Breast epithelium (tissue), 4 donors: ENCODE data around the gene TMEM191C. TPM values are rescaled to one million over a fixed set of nuclear protein-coding genes. Genes with fewer than 3 reads are reported as not detected.
"Not testable (repeated sequence)": the region's sequence is repeated elsewhere in the genome, so short reads cannot be mapped to it uniquely, and the experiment has no call there.

ENCODE experiments used
- DNase-seq, 2 donors: peaks; one replicate each; pipeline ENCODE4 v3.0.0-alpha.2; 2019; ENCODE audit warnings: low spot score in 2 of 2
- H3K27ac ChIP-seq, 2 donors: fragments of 200-600 bp; sonication (generic) in 1 of 2; one replicate each; pipeline ENCODE4 v1.5.1; 2016 to 2019; ENCODE audit warnings: mild to moderate bottlenecking in 1 of 2
- H3K27me3 ChIP-seq, 2 donors: fragments of 200-600 bp; sonication (generic) in 1 of 2; one replicate each; pipeline versions ENCODE4 v1.5.1 to v1.6.0; 2017 to 2019; ENCODE audit warnings: control low read depth in 1 of 2, mild to moderate bottlenecking in 1 of 2
- H3K36me3 ChIP-seq: fragments of 200-600 bp; one replicate; pipeline ENCODE4 v1.5.1; 2019
- H3K4me1 ChIP-seq, 2 donors: fragments of 200-600 bp; sonication (generic); one replicate each; pipeline ENCODE4 v1.5.1; 2016 to 2019; ENCODE audit warnings: control low read depth in 1 of 2
- H3K4me3 ChIP-seq, 3 donors: fragments of 200-600 bp; sonication (generic); 1 replicate in 2 of 3; 2 replicates in 1 of 3; pipeline ENCODE4 v1.5.1; 2016 to 2019; ENCODE audit warnings: mild to moderate bottlenecking in 3 of 3, moderate library complexity in 2 of 3
- H3K9me3 ChIP-seq, 2 donors: fragments of 200-600 bp; sonication (generic) in 1 of 2; one replicate each; pipeline ENCODE4 v1.5.1; 2016 to 2019; ENCODE audit warnings: control low read depth in 1 of 2
- CTCF ChIP-seq, 3 donors: fragments of 450-650 bp; IDR thresholded peaks; one replicate each; pipeline ENCODE4 v1.5.1; 2016 to 2017; ENCODE audit warnings: antibody characterized with exemption in 3 of 3, mild to moderate bottlenecking in 3 of 3, moderate library complexity in 3 of 3
- POLR2A ChIP-seq: fragments of 450-650 bp; IDR thresholded peaks from one replicate; pipeline ENCODE4 v1.6.1; 2016; ENCODE audit warnings: antibody characterized with exemption, mild to moderate bottlenecking, moderate library complexity
- POLR2AphosphoS5 ChIP-seq, 3 donors: sonication (generic); formaldehyde crosslinking; IDR thresholded peaks; one replicate each; pipeline ENCODE4 v1.6.1; 2017; ENCODE audit warnings: antibody characterized with exemption in 3 of 3
- intact Hi-C: fragments of 100-400 bp; cut with DNase I; formaldehyde crosslinking; loops from one replicate; pipeline ENCODE4 v1.15.1; 2023; ENCODE audit warnings: low total_unique reads
- total RNA-seq, 3 donors: library from RNA; depleted of rRNA; stranded (reverse); fragments of >200 nt; gene quantifications; one replicate each; pipeline ENCODE4 v1.1.0, GENCODE V29; 2016

TMEM191C gene
- total RNA-seq, 3 donors from 2014 or later: 1.0 to 1.3 TPM; not detected in 1

- H3K36me3 ChIP-seq: peaks cover 9% of the 10 kb centered on the region
- TF ChIP-seq CTCF (IDR thresholded peaks at IDR 0.05): no peak
- TF ChIP-seq POLR2A: no peak
- TF ChIP-seq POLR2AphosphoS5 (IDR thresholded peaks at IDR 0.05): no peak
- H3K9me3 ChIP-seq: no peaks in the 10 kb centered on the region
- H3K4me1 ChIP-seq: no peaks in the 10 kb centered on the region
- H3K4me3 ChIP-seq: no peak overlapping the region
- no peaks in the 10 kb centered on the region for H3K27me3 ChIP-seq
- intact Hi-C loops: no loop called here
- peak in 1 of 2 donors; percentile 39 for DNase-seq
- no peak overlapping the region for H3K27ac ChIP-seq
These were observed 17.5 kb upstream of the TMEM191C start for GRCh38 chr22:21449531-21450319.

DNA sequence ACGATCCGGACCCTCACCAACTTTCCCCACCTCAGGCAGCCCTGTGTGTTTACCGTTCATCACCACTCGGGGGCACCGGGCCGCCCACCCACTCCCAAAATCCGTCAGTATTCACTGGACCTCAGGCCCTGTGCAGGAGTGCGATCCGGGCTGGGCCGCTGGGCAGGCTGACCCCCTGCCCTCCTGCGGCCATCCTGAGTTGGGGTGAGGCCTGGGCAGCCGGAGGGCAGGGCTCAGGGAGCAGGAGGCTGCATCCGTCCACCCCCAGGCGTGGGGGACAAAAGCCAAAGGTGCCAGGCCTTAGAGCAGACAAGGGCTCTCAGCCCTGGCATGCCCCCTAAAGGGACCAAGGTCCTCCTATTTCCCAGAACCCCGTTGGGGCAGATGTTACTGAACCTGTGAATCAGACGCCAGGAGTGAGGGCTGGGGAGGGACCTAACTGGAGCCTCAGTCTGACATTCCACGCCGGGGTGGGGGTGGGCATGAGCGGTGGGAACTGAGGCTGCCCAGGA lies 16.8 kb upstream of the TMEM191C start:
- Histone ChIP-seq H3K4me1 (no peaks in the 10 kb centered on the region), H3K36me3 (peaks cover 9% of the 10 kb centered on the region), H3K27me3 (no peaks in the 10 kb centered on the region), H3K4me3 (no peak overlapping the region), H3K27ac (no peak overlapping the region), H3K9me3 (no peaks in the 10 kb centered on the region)
- DNase-seq: peak in 1 of 2 donors; percentile 34
- intact Hi-C loops: no loop called here
- TF ChIP-seq POLR2AphosphoS5 (IDR thresholded peaks at IDR 0.05): no peak
- TF ChIP-seq POLR2A: no peak
- TF ChIP-seq CTCF (IDR thresholded peaks at IDR 0.05): no peak

- Histone ChIP-seq H3K27me3 (no peaks in the 10 kb centered on the region), H3K4me1 (no peaks in the 10 kb centered on the region), H3K9me3 (no peaks in the 10 kb centered on the region), H3K4me3 (no peak overlapping the region), H3K36me3 (peaks cover 9% of the 10 kb centered on the region), H3K27ac (no peak overlapping the region)
- TF ChIP-seq POLR2AphosphoS5 (IDR thresholded peaks at IDR 0.05): no peak
- TF ChIP-seq POLR2A: no peak
- no peak for TF ChIP-seq CTCF (IDR thresholded peaks at IDR 0.05)
- DNase-seq: peak in 1 of 2 donors; percentile 42
- intact Hi-C loops: no loop called here
These were observed 16.3 kb upstream of the TMEM191C start for GRCh38 chr22:21450858-21451353.

- H3K4me3 ChIP-seq: no peak overlapping the region
- no peaks in the 10 kb centered on the region for H3K9me3 ChIP-seq
- H3K4me1 ChIP-seq: no peaks in the 10 kb centered on the region
- no peak for TF ChIP-seq POLR2A
- TF ChIP-seq CTCF (IDR thresholded peaks at IDR 0.05): no peak
- TF ChIP-seq POLR2AphosphoS5 (IDR thresholded peaks at IDR 0.05): no peak
- no peaks in the 10 kb centered on the region for H3K27me3 ChIP-seq
- intact Hi-C loops: no loop called here
- no peak overlapping the region for H3K27ac ChIP-seq
- peaks cover 4% of the 10 kb centered on the region for H3K36me3 ChIP-seq
- peak in 1 of 2 donors; percentile 14 for DNase-seq
These were observed 15.4 kb upstream of the TMEM191C start for GRCh38 chr22:21451545-21452520.

DNA sequence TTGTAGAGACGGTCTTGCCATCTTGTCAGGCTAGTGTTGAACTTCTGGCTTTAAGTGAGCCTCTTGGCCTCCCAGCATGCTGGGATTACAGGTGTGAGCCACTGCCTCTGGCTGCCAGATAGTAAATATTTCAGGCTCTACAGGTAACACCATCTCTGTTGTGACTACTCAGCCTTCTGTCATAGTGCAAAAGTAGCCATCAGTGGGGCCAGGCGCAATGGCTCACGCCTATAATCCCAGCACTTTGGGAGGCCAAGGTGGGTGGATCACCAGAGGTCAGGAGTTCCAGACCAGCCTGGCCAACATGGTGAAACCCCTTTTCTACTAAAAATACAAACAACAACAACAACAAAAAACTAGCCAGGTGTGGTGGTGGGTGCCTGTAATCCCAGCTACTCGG lies 14.5 kb upstream of the TMEM191C start:
- H3K9me3 ChIP-seq, intact Hi-C loops, H3K36me3 ChIP-seq, H3K4me3 ChIP-seq, H3K27ac ChIP-seq, H3K27me3 ChIP-seq, H3K4me1 ChIP-seq: not testable (repeated sequence)
- DNase-seq: peak in 1 of 2 donors; percentile 35

DNA sequence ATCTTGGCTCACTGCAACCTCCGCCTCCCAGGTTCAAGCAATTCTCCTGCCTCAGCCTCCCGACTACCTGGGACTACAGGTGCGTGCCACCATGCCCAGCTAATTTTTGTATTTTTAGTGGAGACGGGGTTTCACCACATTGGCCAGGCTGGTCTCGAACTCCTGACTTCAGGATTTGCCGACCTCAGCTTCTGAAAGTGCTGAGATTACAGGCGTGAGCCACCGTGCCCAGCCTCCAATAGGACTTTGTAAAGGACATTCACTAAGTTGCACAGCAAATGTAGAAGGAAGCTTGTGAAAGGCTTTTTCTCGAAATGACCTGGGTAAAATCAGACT lies 12.2 kb upstream of the TMEM191C start:
- DNase-seq, intact Hi-C loops: not testable (repeated sequence)

More for the DNA sequence above, 12.2 kb upstream of the TMEM191C start:
- H3K27ac ChIP-seq, H3K9me3 ChIP-seq, H3K4me3 ChIP-seq, H3K4me1 ChIP-seq, H3K27me3 ChIP-seq, H3K36me3 ChIP-seq: not testable (repeated sequence)
